ENCODE measurements around the gene TRPT1. TPM values are rescaled to one million over a fixed set of nuclear protein-coding genes. Genes with fewer than 3 reads are reported as not detected.

Gene TRPT1
- polyA plus RNA-seq, 4 donors = 46.5 to 115 (median 68.0) TPM

- Histone ChIP-seq H3K27ac (ENCODE audit: low read depth in 1 of 3, low read length in 2 of 3) (peak overlapping the region; percentile 41 to 76 (median 63)), H3K36me3 (ENCODE audit: control insufficient read depth in 3 of 3, insufficient read depth in 2 of 3, low read depth in 1 of 3, low read length in 3 of 3) (peaks cover 0 to 4% (median 0%) of the 10 kb centered on the region in 3 donors), H3K4me1 (ENCODE audit: control insufficient read depth in 3 of 3, insufficient read depth in 2 of 3, low read depth in 1 of 3, low read length in 2 of 3) (peaks cover 0 to 27% (median 0%) of the 10 kb centered on the region in 3 donors), H3K4me3 (ENCODE audit: low read depth in 1 of 3, low read length in 3 of 3) (no peak overlapping the region), H3K9me3 (ENCODE audit: control insufficient read depth in 2 of 2, insufficient read depth in 1 of 2, low read depth in 1 of 2, low read length in 1 of 2) (no peaks in the 10 kb centered on the region), H3K27me3 (ENCODE audit: control insufficient read depth in 3 of 3, insufficient read depth in 3 of 3, low read length in 3 of 3) (no peaks in the 10 kb centered on the region)
- WGBS, 3 donors = 29 to 40% (median 37%) methylated on average over 13 to 17 of the region's 17 CpGs
- DNase-seq (peak; percentile 91 to 96), FAIRE-seq (no peak)
Measured at GRCh38 chr11:64181506-64182411, 44.2 kb downstream of the TRPT1 start.

GRCh38 chr11:64180891-64181290, 45.1 kb downstream of the TRPT1 start:
- H3K27ac ChIP-seq (ENCODE audit: low read depth in 1 of 3, low read length in 2 of 3) = peak overlapping the region in 1 of 3 donors; percentile 46
- no peaks in the 10 kb centered on the region for H3K9me3 ChIP-seq (ENCODE audit: control insufficient read depth in 2 of 2, insufficient read depth in 1 of 2, low read depth in 1 of 2, low read length in 1 of 2)
- DNase-seq (peak in 1 of 2 donors; percentile 20), FAIRE-seq (no peak)
- H3K36me3 ChIP-seq (ENCODE audit: control insufficient read depth in 3 of 3, insufficient read depth in 2 of 3, low read depth in 1 of 3, low read length in 3 of 3) = peaks cover 0 to 4% (median 0%) of the 10 kb centered on the region in 3 donors
- WGBS, 3 donors = 49 to 54% (median 52%) methylated on average over 5 of the region's 5 CpGs
- no peaks in the 10 kb centered on the region for H3K27me3 ChIP-seq (ENCODE audit: control insufficient read depth in 3 of 3, insufficient read depth in 3 of 3, low read length in 3 of 3)
- H3K4me3 ChIP-seq (ENCODE audit: low read depth in 1 of 3, low read length in 3 of 3) = no peak overlapping the region
- H3K4me1 ChIP-seq (ENCODE audit: control insufficient read depth in 3 of 3, insufficient read depth in 2 of 3, low read depth in 1 of 3, low read length in 2 of 3) = peaks cover 0 to 27% (median 0%) of the 10 kb centered on the region in 3 donors

- FAIRE-seq (no peak), DNase-seq (no peak)
- H3K4me1 ChIP-seq (ENCODE audit: control insufficient read depth in 3 of 3, insufficient read depth in 2 of 3, low read depth in 1 of 3, low read length in 2 of 3) = peaks cover 0 to 22% (median 0%) of the 10 kb centered on the region in 3 donors
- H3K9me3 ChIP-seq (ENCODE audit: control insufficient read depth in 2 of 2, insufficient read depth in 1 of 2, low read depth in 1 of 2, low read length in 1 of 2) = no peaks in the 10 kb centered on the region
- H3K27me3 ChIP-seq (ENCODE audit: control insufficient read depth in 3 of 3, insufficient read depth in 3 of 3, low read length in 3 of 3) = no peaks in the 10 kb centered on the region
- H3K4me3 ChIP-seq (ENCODE audit: low read depth in 1 of 3, low read length in 3 of 3) = no peak overlapping the region
- WGBS, 3 donors = 95 to 97% (median 96%) methylated on average over 12 of the region's 12 CpGs
- peaks cover 0 to 4% (median 0%) of the 10 kb centered on the region in 3 donors for H3K36me3 ChIP-seq (ENCODE audit: control insufficient read depth in 3 of 3, insufficient read depth in 2 of 3, low read depth in 1 of 3, low read length in 3 of 3)
- no peak overlapping the region for H3K27ac ChIP-seq (ENCODE audit: low read depth in 1 of 3, low read length in 2 of 3)
Measured at GRCh38 chr11:64178951-64179639, 46.9 kb downstream of the TRPT1 start.

GRCh38 chr11:64178203-64178602, 47.8 kb downstream of the TRPT1 start:
- DNase-seq (no peak), FAIRE-seq (no peak)
- 73 to 92% (median 78%) methylated on average over 1 of the region's 1 CpG for WGBS, 3 donors
- no peak overlapping the region for H3K27ac ChIP-seq (ENCODE audit: low read depth in 1 of 3, low read length in 2 of 3)
- no peaks in the 10 kb centered on the region for H3K27me3 ChIP-seq (ENCODE audit: control insufficient read depth in 3 of 3, insufficient read depth in 3 of 3, low read length in 3 of 3)
- peaks cover 0 to 8% of the 10 kb centered on the region in 2 donors for H3K9me3 ChIP-seq (ENCODE audit: control insufficient read depth in 2 of 2, insufficient read depth in 1 of 2, low read depth in 1 of 2, low read length in 1 of 2)
- peaks cover 0 to 15% (median 0%) of the 10 kb centered on the region in 3 donors for H3K4me1 ChIP-seq (ENCODE audit: control insufficient read depth in 3 of 3, insufficient read depth in 2 of 3, low read depth in 1 of 3, low read length in 2 of 3)
- H3K4me3 ChIP-seq (ENCODE audit: low read depth in 1 of 3, low read length in 3 of 3) = no peak overlapping the region
- H3K36me3 ChIP-seq (ENCODE audit: control insufficient read depth in 3 of 3, insufficient read depth in 2 of 3, low read depth in 1 of 3, low read length in 3 of 3) = peaks cover 0 to 4% (median 0%) of the 10 kb centered on the region in 3 donors

GRCh38 chr11:64176751-64177150, 49.2 kb downstream of the TRPT1 start:
- H3K4me3 ChIP-seq (ENCODE audit: low read depth in 1 of 3, low read length in 3 of 3) = no peak overlapping the region
- no peak for FAIRE-seq
- H3K36me3 ChIP-seq (ENCODE audit: control insufficient read depth in 3 of 3, insufficient read depth in 2 of 3, low read depth in 1 of 3, low read length in 3 of 3) = peaks cover 0 to 4% (median 0%) of the 10 kb centered on the region in 3 donors
- WGBS, 3 donors = 79 to 87% (median 82%) methylated on average over 8 of the region's 8 CpGs
- DNase-seq = no peak
- H3K27ac ChIP-seq (ENCODE audit: low read depth in 1 of 3, low read length in 2 of 3) = no peak overlapping the region
- H3K9me3 ChIP-seq (ENCODE audit: control insufficient read depth in 2 of 2, insufficient read depth in 1 of 2, low read depth in 1 of 2, low read length in 1 of 2) = peaks cover 0 to 8% of the 10 kb centered on the region in 2 donors
- H3K27me3 ChIP-seq (ENCODE audit: control insufficient read depth in 3 of 3, insufficient read depth in 3 of 3, low read length in 3 of 3) = no peaks in the 10 kb centered on the region
- H3K4me1 ChIP-seq (ENCODE audit: control insufficient read depth in 3 of 3, insufficient read depth in 2 of 3, low read depth in 1 of 3, low read length in 2 of 3) = peaks cover 0 to 12% (median 0%) of the 10 kb centered on the region in 3 donors

Other genes starting within 250 kb of the TRPT1 start
- gene OTUB1, start 239.7 kb downstream of the TRPT1 start, polyA plus RNA-seq = 10 to 100 TPM; 76.0 to 93.5 (median 82.4) TPM
- under 1 TPM in 2 of 4 donors, not detected in 2; 0.43 to 0.86 TPM for gene FLRT1, start 190.3 kb downstream of the TRPT1 start, polyA plus RNA-seq
- gene MACROD1, start 60.1 kb downstream of the TRPT1 start, polyA plus RNA-seq = 100 to 1,000 TPM in 1 of 4 donors, 10 to 100 TPM in 3; 13.1 to 137 (median 17.8) TPM
- 10 to 100 TPM; 38.6 to 99.3 (median 58.8) TPM for gene STIP1, start 40.0 kb downstream of the TRPT1 start, polyA plus RNA-seq
- 10 to 100 TPM; 11.4 to 32.2 (median 23.5) TPM for gene FERMT3, start 19.5 kb downstream of the TRPT1 start, polyA plus RNA-seq
- gene NUDT22, start 88 bp upstream of the TRPT1 start, polyA plus RNA-seq = 100 to 1,000 TPM in 1 of 4 donors, 10 to 100 TPM in 3; 40.0 to 140 (median 95.3) TPM
- gene DNAJC4, start 4.4 kb upstream of the TRPT1 start, polyA plus RNA-seq = 100 to 1,000 TPM in 2 of 4 donors, 10 to 100 TPM in 2; 50.6 to 164 (median 93.6) TPM
- 100 to 1,000 TPM in 1 of 4 donors, 10 to 100 TPM in 3; 34.8 to 109 (median 48.1) TPM for gene VEGFB, start 8.4 kb upstream of the TRPT1 start, polyA plus RNA-seq
- 100 to 1,000 TPM in 3 of 4 donors, 10 to 100 TPM in 1; 80.6 to 268 (median 213) TPM for gene FKBP2, start 14.9 kb upstream of the TRPT1 start, polyA plus RNA-seq
- gene PPP1R14B, start 20.8 kb upstream of the TRPT1 start, polyA plus RNA-seq = 100 to 1,000 TPM in 3 of 4 donors, 10 to 100 TPM in 1; 46.9 to 161 (median 143) TPM
- 100 to 1,000 TPM; 108 to 191 (median 125) TPM for gene PLCB3, start 25.3 kb upstream of the TRPT1 start, polyA plus RNA-seq
- gene BAD, start 58.5 kb upstream of the TRPT1 start, polyA plus RNA-seq = 10 to 100 TPM; 41.2 to 98.6 (median 74.1) TPM
- gene GPR137, start 59.7 kb upstream of the TRPT1 start, polyA plus RNA-seq = 10 to 100 TPM; 16.5 to 27.9 (median 18.9) TPM
- not detected for gene KCNK4, start 65.1 kb upstream of the TRPT1 start, polyA plus RNA-seq
- gene CATSPERZ, start 74.2 kb upstream of the TRPT1 start, polyA plus RNA-seq = under 1 TPM in 2 of 4 donors, not detected in 2; 0.15 to 0.58 TPM
- gene ESRRA, start 79.3 kb upstream of the TRPT1 start, polyA plus RNA-seq = 100 to 1,000 TPM in 3 of 4 donors, 10 to 100 TPM in 1; 85.1 to 417 (median 298) TPM
- 100 to 1,000 TPM in 3 of 4 donors, 10 to 100 TPM in 1; 99.3 to 188 (median 172) TPM for gene TRMT112, start 91.4 kb upstream of the TRPT1 start, polyA plus RNA-seq
- gene PRDX5, start 91.9 kb upstream of the TRPT1 start, polyA plus RNA-seq = 100 to 1,000 TPM; 229 to 668 (median 548) TPM
- gene CCDC88B, start 114.0 kb upstream of the TRPT1 start, polyA plus RNA-seq = 100 to 1,000 TPM in 2 of 4 donors, 10 to 100 TPM in 2; 13.7 to 363 (median 89.8) TPM
- gene RPS6KA4, start 133.0 kb upstream of the TRPT1 start, polyA plus RNA-seq = 10 to 100 TPM; 27.5 to 33.4 (median 29.3) TPM

Measured in small intestine (tissue), 7 donors.